Adrenal gland (tissue), 12 donors: Measurements from ENCODE around the gene FNDC3B. TPM values are rescaled to one million over a fixed set of nuclear protein-coding genes. Genes with fewer than 3 reads are reported as not detected.
A peak's percentile ranks its signal among the peaks of the same experiment; 100 is the strongest.

ENCODE experiments used
- DNase-seq, 7 donors: peaks; one replicate each; pipeline ENCODE4 v3.0.0-alpha.2; 2019 to 2020
- H3K27ac ChIP-seq, 5 donors: fragments of 200-600 bp; sonication (generic) in 4 of 5; 1 replicate in 3 of 5; 2 replicates in 2 of 5; pipeline versions ENCODE4 v1.5.1 to v1.8.0; 2016 to 2020; ENCODE audit warnings: mild to moderate bottlenecking in 1 of 5
- H3K27me3 ChIP-seq: fragments of 200-600 bp; 2 replicates; pipeline ENCODE4 v1.8.0; 2021
- H3K36me3 ChIP-seq, 2 donors: fragments of 200-600 bp; replicated peaks in 1 of 2; 1 replicate in 1 of 2; 2 replicates in 1 of 2; pipeline versions ENCODE4 v1.5.1 to v1.8.0; 2018 to 2022
- H3K4me1 ChIP-seq, 2 donors: fragments of 200-600 bp; replicated peaks in 1 of 2; 1 replicate in 1 of 2; 2 replicates in 1 of 2; pipeline versions ENCODE4 v1.5.1 to v1.8.0; 2018 to 2021
- H3K4me3 ChIP-seq, 4 donors: fragments of 200-600 bp; sonication (generic) in 3 of 4; one replicate each; pipeline ENCODE4 v1.5.1; 2016 to 2018
- H3K9me3 ChIP-seq, 3 donors: fragments of 200-600 bp; sonication (generic) in 1 of 3; replicated peaks in 1 of 3; 1 replicate in 2 of 3; 2 replicates in 1 of 3; pipeline versions ENCODE4 v1.5.1 to v1.8.0; 2016 to 2021
- POLR2A ChIP-seq, 2 donors: fragments of 450-650 bp; IDR thresholded peaks; one replicate each; pipeline ENCODE4 v1.6.1; 2017; ENCODE audit warnings: antibody characterized with exemption in 2 of 2, mild to moderate bottlenecking in 2 of 2, moderate library complexity in 1 of 2
- WGBS, 4 donors: extraction: QIAGEN DNeasy Blood & Tissue Kit in 2 of 4; methylation state at CpG; one replicate each; pipeline versions ENCODE4 v1.1.5 to v1.1.7; 2013 to 2017; 5-methylcytosine and 5-hydroxymethylcytosine counted together
- intact Hi-C, 2 donors: fragments of 100-400 bp; cut with DNase I; formaldehyde crosslinking; loops; one replicate each; pipeline versions ENCODE4 v1.14.1 to v1.15.0; 2022 to 2023
- polyA plus RNA-seq, 3 donors: library from polyadenylated mRNA; stranded (reverse); fragments of 200-250 nt in 2 of 3; fragments of 350-450 nt in 1 of 3; fragmentation: Illumina TruSeq in 1 of 3; extraction: RNeasy Lipid Tissue Mini Kit (QIAGEN cat#74804) in 1 of 3; gene quantifications; one replicate each; pipeline ENCODE4 v1.2.3, GENCODE V29; 2013 to 2014
- total RNA-seq, 9 donors: library from RNA; depleted of rRNA in 4 of 9; stranded (reverse); fragments of >200 nt in 4 of 9; fragments of 120-200 nt in 1 of 9; fragmentation: NEBNext Ultra II Directional in 1 of 9; extraction: Animal tissue kit (Norgen Biotek cat#: 25700) in 1 of 9; gene quantifications; one replicate each; pipeline versions ENCODE4 v1.1.0 to v1.2.4, GENCODE V29; 2013 to 2023
- TF ChIP-seq, protein P1 (sequence below), 6 experiments: fragments of 450-650 bp in 4 of 6; fragments of 200-600 bp in 2 of 6; sonication (generic) in 1 of 6; IDR thresholded peaks; 1 replicate in 5 of 6; 2 replicates in 1 of 6; pipeline versions ENCODE4 v1.5.1 to v1.8.0; 2016 to 2021; ENCODE audit warnings: antibody characterized with exemption in 6 of 6, mild to moderate bottlenecking in 2 of 6, moderate library complexity in 1 of 6
- donor health status: healthy with polysubstance abuse.
- donor health status: Bipolar disorder and iron deficiency.
- donor health status: DM: yes; HTN: yes; CAD: no.
- donor health status: DM: no; HTN: no; CAD: no.
- donor health status: DM: no; HTN: no; CAD: no.
- donor health status: DM: yes; HTN: yes; CAD: no.

FNDC3B gene
- total and polyA plus RNA-seq, 12 donors, result 9.9 to 228 (median 105) TPM

- no peak for DNase-seq
- H3K9me3 ChIP-seq, result no peaks in the 10 kb centered on the region
- H3K4me3 ChIP-seq, result no peak overlapping the region
- H3K4me1 ChIP-seq, result peaks cover 40 to 77% of the 10 kb centered on the region in 2 donors
- WGBS, 4 donors, result 44 to 53% (median 49%) methylated on average over 5 of the region's 5 CpGs
- TF ChIP-seq, protein P1, sequence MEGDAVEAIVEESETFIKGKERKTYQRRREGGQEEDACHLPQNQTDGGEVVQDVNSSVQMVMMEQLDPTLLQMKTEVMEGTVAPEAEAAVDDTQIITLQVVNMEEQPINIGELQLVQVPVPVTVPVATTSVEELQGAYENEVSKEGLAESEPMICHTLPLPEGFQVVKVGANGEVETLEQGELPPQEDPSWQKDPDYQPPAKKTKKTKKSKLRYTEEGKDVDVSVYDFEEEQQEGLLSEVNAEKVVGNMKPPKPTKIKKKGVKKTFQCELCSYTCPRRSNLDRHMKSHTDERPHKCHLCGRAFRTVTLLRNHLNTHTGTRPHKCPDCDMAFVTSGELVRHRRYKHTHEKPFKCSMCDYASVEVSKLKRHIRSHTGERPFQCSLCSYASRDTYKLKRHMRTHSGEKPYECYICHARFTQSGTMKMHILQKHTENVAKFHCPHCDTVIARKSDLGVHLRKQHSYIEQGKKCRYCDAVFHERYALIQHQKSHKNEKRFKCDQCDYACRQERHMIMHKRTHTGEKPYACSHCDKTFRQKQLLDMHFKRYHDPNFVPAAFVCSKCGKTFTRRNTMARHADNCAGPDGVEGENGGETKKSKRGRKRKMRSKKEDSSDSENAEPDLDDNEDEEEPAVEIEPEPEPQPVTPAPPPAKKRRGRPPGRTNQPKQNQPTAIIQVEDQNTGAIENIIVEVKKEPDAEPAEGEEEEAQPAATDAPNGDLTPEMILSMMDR (IDR thresholded peaks at IDR 0.05), result no peak
- no peak for TF ChIP-seq POLR2A (IDR thresholded peaks at IDR 0.05)
- intact Hi-C loops, result no loop called here
- no peaks in the 10 kb centered on the region for H3K36me3 ChIP-seq
- peak overlapping the region in 3 of 5 donors; percentile 16 to 49 (median 39) for H3K27ac ChIP-seq
- no peaks in the 10 kb centered on the region for H3K27me3 ChIP-seq
Observed at GRCh38 chr3:172218350-172219323, 179.3 kb downstream of the FNDC3B start.

- Histone ChIP-seq H3K4me1 (peaks cover 38 to 79% of the 10 kb centered on the region in 2 donors), H3K27me3 (no peaks in the 10 kb centered on the region), H3K9me3 (no peaks in the 10 kb centered on the region), H3K27ac (no peak overlapping the region), H3K36me3 (no peaks in the 10 kb centered on the region), H3K4me3 (no peak overlapping the region)
- intact Hi-C loops, result no loop called here
- no peak for TF ChIP-seq POLR2A (IDR thresholded peaks at IDR 0.05)
- TF ChIP-seq, protein P1 (IDR thresholded peaks at IDR 0.05), result no peak
- no peak for DNase-seq
Observed at GRCh38 chr3:172219750-172220149, 180.4 kb downstream of the FNDC3B start.

DNA sequence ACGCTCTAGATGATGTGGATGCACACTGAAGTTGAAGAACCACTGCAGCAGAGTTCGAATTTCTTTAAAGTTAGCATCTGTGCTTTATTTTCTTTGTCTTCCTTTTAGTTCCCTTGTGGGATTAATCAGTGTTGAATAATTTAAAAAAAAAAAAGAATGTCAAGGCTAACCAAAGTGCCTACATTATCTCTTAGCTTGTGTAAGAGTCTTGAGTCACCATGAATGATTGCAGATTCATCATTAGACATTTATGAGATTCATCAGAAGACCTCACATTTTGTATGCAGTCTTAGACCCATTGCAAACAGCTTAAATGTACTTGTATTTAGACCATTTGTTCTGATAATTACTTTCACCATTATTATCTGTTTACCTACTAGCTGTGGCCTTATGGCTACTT, 182.2 kb downstream of the FNDC3B start:
- WGBS, 4 donors, result 44 to 52% (median 49%) methylated on average over 2 of the region's 2 CpGs
- H3K4me3 ChIP-seq, result no peak overlapping the region
- H3K4me1 ChIP-seq, result peaks cover 38 to 79% of the 10 kb centered on the region in 2 donors
- peak overlapping the region; percentile 5 to 69 (median 43) for H3K27ac ChIP-seq
- H3K27me3 ChIP-seq, result no peaks in the 10 kb centered on the region
- no peaks in the 10 kb centered on the region for H3K9me3 ChIP-seq
- intact Hi-C loops, result no loop called here
- H3K36me3 ChIP-seq, result no peaks in the 10 kb centered on the region
- no peak for DNase-seq
- TF ChIP-seq, protein P1 (IDR thresholded peaks at IDR 0.05), result no peak
- peak in 1 of 2 donors; percentile 12 for TF ChIP-seq POLR2A (IDR thresholded peaks at IDR 0.05)

GRCh38 chr3:172222478-172223071, 183.2 kb downstream of the FNDC3B start:
- TF ChIP-seq, protein P1 (IDR thresholded peaks at IDR 0.05), result no peak
- TF ChIP-seq POLR2A (IDR thresholded peaks at IDR 0.05), result no peak
- no peaks in the 10 kb centered on the region for H3K9me3 ChIP-seq
- DNase-seq, result no peak
- H3K27ac ChIP-seq, result peak overlapping the region in 4 of 5 donors; percentile 3 to 69 (median 42)
- intact Hi-C loops, result no loop called here
- H3K27me3 ChIP-seq, result no peaks in the 10 kb centered on the region
- H3K4me1 ChIP-seq, result peaks cover 31 to 71% of the 10 kb centered on the region in 2 donors
- no peak overlapping the region for H3K4me3 ChIP-seq
- H3K36me3 ChIP-seq, result peaks cover 0 to 6% of the 10 kb centered on the region in 2 donors
- WGBS, 4 donors, result 63 to 85% (median 78%) methylated on average over 5 to 10 of the region's 10 CpGs
